GM21737 (cell line): ENCODE data around the gene IFFO2.
"Not testable (repeated sequence)": the region's sequence is repeated elsewhere in the genome, so short reads cannot be mapped to it uniquely, and the experiment has no call there.

Experiments used
- ATAC-seq: cut with Tn5 transposase; IDR thresholded peaks from one replicate; pipeline ENCODE4 v1.9.1; 2021; ENCODE audit warnings: mild to moderate bottlenecking, moderate library complexity; ENCODE audit not compliant: unreplicated experiment

Gene IFFO2

GRCh38 chr1:18900303-18900841 is 56.1 kb downstream of the IFFO2 start:
- ATAC-seq = no peak

GRCh38 chr1:18899363-18900049 is 57.0 kb downstream of the IFFO2 start:
- ATAC-seq = no peak

- no peak for ATAC-seq
Measured at GRCh38 chr1:18898567-18898966, 57.9 kb downstream of the IFFO2 start.

- ATAC-seq = no peak
Measured at GRCh38 chr1:18895317-18895716, 61.2 kb downstream of the IFFO2 start.

GRCh38 chr1:18893120-18893519 is 63.4 kb downstream of the IFFO2 start:
- ATAC-seq = no peak

GRCh38 chr1:18891858-18892257 is 64.6 kb downstream of the IFFO2 start:
- ATAC-seq = not testable (repeated sequence)

- ATAC-seq = no peak
Measured at GRCh38 chr1:18891426-18891780, 65.1 kb downstream of the IFFO2 start.

GRCh38 chr1:18890706-18891425 is 65.6 kb downstream of the IFFO2 start:
- no peak for ATAC-seq

- ATAC-seq = no peak
Measured at GRCh38 chr1:18886003-18886335, 70.5 kb downstream of the IFFO2 start.

GRCh38 chr1:18885311-18886002 is 71.0 kb downstream of the IFFO2 start:
- no peak for ATAC-seq

- ATAC-seq = no peak
Measured at GRCh38 chr1:18884727-18885126, 71.7 kb downstream of the IFFO2 start.

GRCh38 chr1:18884419-18884717 is 72.1 kb downstream of the IFFO2 start:
- ATAC-seq = no peak

- ATAC-seq = no peak
Measured at GRCh38 chr1:18883636-18884418, 72.6 kb downstream of the IFFO2 start.

GRCh38 chr1:18883079-18883478 is 73.4 kb downstream of the IFFO2 start:
- ATAC-seq = no peak

GRCh38 chr1:18882486-18882885 is 74.0 kb downstream of the IFFO2 start:
- no peak for ATAC-seq

- ATAC-seq = no peak
Measured at GRCh38 chr1:18881642-18882431, 74.6 kb downstream of the IFFO2 start.

- ATAC-seq = no peak
Measured at GRCh38 chr1:18881164-18881563, 75.3 kb downstream of the IFFO2 start.

GRCh38 chr1:18880585-18880984 is 75.9 kb downstream of the IFFO2 start:
- no peak for ATAC-seq

GRCh38 chr1:18879791-18880309 is 76.6 kb downstream of the IFFO2 start:
- no peak for ATAC-seq

- ATAC-seq = no peak
Measured at GRCh38 chr1:18879215-18879790, 77.2 kb downstream of the IFFO2 start.
